Islet precursor cell (in vitro differentiated cells): ENCODE results near the gene TSHZ3.

Experiments
- DNase-seq: peaks from one replicate; pipeline ENCODE4 v3.0.0-alpha.2; 2018

The TSHZ3 gene

DNA sequence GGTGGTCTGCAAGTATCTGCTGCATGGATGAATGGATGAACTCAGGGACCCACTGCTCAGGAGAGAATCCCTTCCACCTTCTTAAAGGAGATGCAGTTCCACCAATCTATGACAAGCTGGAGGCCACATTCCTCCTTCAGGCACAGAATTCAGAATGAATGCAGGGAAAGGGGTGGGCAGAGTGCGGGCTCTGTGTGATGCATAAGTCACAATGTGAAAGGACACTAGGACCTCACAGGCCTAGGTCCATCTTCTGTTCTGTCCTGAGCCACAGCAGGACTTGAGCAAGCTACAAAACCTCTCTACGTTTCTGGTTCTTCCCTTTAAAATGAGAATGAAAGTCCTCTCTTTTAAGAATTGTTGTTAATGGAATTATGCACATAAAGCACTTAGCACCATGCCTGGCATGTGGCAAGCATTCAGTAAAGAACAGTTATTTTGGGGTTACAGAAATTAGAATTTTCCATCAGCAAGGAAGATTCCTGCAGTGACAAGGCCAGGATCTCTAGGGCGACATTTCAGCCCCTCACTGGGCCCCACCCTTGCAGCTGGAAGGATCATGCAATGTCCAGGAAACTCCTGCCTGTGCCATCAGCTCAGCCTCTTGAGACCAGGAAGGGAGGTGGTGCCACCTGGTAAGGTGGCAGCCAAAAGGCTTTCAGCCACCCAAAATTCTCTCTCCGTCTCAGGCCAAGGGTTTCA is 38.7 kb downstream of the TSHZ3 start:
- DNase-seq = no peak

DNA sequence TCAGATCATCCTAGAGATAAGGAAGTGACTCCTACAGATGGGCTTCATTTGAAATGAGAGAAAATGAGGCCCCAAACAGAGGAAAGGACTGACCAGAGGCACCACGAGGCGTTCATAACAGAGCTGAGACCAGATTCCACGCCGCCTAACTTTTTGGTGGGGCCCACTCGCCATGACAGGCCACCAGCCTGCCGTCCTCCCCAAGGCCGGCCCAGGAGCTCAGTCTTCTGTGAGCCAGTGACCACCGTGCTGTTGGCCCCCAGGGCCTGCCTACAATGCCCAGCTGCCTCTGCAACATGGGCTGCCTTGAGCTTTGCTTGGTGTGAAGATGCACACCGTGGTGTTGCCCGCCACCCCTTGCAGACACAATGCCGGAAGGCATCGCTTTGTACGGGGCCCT is 40.5 kb downstream of the TSHZ3 start:
- no peak for DNase-seq

DNA sequence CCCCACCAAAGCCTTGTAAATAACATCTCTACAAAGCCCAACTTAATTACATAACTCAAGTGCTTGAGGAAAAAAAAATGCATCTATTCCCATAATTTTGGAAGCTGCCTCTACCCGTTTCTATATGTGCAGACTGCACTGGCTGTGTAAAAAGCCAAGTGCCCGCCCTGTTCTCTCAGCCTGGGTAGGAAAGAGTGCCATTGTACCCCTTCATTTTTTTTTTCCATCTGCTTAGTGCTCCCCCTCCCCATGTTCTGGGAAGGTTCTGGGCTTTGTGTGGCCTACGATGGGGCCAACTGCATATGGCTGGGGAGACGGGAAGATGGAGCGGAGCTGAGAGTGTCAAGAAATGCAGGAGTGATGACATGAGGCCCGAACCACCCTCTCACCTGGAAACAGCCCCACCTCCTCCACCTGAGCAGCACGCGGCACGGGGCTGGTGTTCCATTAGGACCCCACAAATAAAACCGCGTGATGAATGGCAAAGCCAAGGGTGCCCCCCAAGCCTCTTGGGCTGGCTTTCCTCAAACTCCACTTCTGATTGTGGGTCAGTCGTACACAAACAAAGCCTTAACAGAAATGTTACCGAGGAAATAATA is 42.1 kb downstream of the TSHZ3 start:
- DNase-seq = no peak

DNA sequence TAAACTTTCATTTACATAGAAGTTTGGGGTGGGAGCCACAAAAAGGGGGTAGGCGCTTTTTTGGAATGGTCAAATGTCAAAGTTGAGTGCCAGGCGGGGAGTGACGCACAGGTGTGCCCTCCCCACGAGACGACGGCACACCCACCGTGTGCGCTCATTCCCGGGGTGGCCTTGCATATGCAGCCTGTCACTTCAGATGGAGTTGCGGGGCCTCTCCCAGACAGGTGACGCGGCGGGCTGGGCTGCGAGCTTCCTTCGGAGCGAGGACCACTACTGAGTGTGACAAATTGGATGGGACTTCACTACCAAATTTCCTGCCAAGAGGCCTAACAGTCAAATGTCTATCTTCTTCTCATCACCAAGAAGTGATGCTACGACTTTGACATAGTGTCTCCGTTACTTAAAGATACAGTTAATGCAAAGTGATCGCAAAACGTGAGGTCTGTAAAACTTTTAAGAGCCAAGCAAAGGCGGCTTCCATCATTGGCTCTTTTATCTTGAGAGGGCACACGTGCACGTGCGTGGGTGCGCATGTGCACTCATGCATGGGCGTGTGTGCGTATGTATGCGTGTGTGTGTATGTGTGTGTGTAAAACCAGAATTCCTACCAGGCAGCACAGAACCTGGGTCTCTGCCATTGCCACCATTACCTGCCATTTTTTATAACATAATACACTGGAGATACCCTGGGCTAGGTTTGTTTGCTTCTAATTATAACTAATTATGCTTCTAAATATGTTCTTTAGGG is 43.1 kb downstream of the TSHZ3 start:
- no peak for DNase-seq

DNA sequence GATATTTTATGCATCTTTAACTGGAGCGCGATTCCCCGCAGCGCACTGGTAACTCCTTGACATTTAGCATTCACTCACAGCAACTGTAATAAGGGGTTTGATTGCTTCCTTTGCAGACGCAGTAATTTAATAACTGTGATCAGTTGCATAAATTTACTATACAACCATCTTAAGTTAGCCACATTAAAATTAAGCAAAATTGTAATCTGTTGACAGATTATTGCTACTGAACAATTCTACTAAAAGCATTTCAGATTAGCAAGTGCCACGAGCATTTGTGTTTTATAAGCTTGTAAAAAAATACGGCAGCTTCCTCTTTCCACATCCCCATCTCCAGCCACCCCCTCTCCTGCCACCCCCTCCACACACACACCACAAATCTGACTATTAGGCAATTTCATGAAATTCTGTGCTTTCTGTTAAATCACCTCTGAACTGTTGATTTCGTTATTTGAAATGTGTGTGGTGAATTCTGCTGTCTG is 44.4 kb downstream of the TSHZ3 start:
- DNase-seq = no peak

DNA sequence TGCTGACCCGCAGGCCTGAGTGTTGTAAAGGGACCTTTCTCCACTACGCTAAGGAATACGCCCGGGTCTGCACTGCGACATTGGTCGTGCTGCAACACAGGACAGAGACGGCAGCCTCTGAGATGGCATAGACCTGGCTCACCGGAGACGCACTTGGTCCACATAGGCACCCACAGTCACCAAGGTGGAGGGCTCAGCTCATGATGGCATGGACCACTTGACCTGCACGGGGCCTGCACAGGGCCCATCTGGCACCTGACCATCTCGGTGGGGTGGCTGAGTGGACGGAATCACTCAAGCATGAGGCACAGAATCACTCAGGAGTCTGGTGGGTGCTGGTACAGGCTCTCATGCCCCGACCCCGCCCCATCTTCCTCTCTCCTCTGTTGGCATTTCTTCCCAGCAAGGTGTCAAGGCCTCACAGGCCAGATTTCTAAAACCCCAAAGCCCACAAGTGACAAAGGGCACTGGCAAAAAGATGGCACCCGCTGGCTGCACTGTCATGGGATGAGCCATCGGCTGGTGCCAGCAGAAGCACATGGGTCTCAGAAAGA is 45.9 kb downstream of the TSHZ3 start:
- DNase-seq = no peak

DNA sequence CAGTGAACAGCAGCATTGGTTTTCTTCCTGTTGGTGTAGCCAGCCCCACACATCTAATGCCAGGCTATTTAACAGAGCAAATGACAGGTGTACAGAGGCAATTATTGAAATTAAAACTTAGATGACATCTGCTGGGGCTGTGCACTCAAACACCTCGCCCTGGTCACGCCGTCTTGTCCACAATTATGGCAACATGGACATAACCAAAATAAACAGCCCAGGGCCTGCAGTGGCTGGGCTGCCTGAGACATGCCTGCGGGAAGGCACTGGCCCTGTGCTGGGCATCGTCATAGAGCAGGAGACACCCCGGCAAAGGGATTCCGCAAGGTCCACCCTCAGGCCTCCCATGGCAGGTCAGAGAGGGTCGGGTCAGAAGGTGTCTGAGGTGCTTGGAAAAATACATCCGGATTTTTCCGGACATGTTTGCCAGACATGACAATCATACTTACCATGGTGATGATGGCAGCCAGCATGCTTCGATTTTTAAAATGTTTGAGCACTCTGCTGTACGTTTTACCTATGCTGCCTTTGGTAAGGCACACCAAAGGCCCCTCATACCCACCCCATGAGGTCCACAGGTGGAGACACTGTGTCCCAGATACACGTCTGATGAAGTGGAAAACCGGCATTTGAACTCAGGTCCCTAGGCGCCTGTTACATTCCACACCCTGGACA is 47.8 kb downstream of the TSHZ3 start:
- DNase-seq = no peak

DNA sequence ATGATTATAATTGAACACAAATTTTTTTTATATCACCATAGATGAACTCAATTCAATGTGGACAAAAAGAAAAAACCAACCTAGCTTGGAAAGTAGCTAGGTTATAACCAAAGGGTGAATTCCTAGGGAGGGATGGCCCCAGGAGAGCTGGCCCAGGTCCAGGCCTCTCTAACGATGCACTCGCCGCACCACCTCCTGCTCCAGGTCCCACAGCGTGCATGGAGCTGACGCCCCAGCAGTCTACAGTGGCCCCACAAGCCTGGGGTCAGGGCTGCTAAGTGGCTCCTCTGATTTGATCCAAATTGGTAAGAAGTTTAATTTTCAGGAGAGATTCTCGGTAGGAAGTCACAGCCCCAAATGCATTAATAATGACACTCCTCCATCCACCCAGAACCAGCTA is 48.8 kb downstream of the TSHZ3 start:
- DNase-seq = no peak

DNA sequence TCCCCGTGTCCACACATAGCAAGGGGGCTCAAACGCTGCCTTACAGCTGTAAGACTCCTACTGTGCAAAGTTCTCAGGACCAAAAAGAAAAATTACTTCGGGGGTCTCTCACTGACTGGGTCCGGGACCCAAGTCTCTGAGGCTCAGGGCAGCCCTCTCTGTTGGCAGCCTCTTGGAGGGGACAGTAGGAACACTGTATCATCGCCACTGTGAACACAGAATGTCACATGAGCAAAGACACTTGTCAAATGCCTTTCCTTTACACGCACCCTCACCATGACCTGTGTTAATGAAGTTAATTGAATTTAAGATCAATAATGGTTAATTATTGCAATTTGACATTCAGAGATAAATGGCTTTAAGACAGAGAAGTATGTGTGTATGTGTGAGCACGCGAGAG is 49.6 kb downstream of the TSHZ3 start:
- no peak for DNase-seq

DNA sequence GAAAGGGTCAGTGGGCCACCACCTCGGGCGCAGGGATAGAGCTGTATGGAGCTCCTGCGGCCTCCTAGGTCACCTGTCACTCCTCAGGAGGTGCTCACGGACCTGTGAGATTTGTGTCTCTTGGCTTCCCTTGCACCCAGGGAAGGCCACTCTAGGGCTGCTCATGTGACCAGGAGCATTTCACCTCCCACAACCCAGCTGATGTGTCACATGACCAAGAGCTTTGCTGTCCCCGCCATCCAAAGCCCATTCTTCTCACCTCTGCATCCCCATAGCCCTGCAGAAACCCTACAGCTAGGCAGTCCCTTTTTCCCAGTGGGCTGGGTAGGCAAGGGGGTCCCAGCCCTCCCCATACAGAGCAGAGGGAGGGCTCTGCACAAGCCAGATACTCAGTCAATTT is 51.2 kb downstream of the TSHZ3 start:
- DNase-seq = no peak

DNA sequence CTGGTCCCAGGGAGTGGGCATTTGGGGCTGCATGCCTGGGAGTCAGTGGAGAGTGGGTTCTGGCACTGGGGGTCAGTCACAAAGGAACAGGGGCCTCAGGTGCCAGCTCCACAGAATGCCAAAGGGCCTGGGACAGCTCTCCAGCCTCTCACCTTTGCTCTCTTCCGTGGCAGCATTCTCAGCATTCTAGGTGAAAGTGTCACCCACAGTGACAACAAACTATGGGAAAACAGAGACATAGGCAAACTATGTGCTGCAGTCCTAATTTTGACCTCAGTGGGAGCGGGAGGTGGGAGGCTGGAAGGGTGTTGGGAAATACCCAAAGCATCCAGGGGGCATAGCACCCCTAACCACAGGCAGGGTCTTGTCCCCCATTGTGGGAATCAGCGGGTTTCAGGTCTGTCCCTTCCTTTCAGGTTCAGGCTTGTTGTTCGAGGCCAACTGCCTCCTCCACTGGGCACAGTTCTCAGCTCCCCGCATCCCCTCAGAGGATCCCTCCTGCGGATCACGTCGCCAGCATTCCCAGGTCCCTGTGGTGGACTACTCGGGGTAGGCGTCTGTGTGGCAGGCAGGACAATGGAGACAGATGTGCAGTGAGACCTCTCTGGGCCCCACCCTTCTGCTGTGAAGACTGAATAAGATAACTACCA is 52.4 kb downstream of the TSHZ3 start:
- no peak for DNase-seq

DNA sequence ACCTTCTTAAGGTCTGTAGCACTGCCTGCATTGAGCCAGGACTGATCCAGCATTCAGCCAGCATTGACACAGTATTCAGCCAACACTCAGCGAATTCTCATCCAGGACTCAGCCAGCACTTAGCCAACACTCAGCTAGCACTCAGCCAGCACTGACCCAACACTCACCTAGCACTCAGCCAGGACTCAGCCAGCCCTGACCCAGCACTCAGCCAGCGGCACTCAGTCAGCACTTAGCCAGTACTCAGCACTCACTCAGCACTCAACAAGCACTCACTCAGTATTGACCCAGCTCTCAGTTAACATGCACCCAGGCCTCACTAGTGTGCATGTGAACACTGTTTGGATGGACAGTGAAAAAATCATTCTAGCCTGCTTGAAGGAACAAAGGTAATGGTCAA is 55.0 kb downstream of the TSHZ3 start:
- DNase-seq = no peak

DNA sequence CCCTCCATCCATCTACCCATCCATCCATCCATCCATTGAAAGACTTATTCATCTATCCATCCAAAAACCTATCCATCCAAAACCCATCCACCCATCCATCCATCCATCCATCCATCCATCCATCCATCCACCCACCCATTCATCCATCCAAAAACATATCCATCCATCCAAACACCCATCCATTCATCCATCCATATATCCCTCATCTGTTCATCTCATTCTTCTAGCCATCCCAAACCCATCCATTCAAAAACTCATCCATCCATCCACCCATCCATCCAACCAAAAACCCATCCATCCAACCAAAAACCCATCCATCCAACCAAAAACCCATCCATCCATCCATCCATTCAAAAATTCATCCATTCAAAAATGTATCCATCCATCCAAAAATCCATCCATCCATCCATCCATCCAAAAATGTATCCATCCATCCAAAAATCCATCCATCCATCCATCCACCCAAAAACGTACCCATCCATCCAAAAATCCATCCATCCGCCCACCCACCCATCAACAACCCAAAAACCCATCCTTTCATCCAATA is 56.5 kb downstream of the TSHZ3 start:
- DNase-seq = no peak

DNA sequence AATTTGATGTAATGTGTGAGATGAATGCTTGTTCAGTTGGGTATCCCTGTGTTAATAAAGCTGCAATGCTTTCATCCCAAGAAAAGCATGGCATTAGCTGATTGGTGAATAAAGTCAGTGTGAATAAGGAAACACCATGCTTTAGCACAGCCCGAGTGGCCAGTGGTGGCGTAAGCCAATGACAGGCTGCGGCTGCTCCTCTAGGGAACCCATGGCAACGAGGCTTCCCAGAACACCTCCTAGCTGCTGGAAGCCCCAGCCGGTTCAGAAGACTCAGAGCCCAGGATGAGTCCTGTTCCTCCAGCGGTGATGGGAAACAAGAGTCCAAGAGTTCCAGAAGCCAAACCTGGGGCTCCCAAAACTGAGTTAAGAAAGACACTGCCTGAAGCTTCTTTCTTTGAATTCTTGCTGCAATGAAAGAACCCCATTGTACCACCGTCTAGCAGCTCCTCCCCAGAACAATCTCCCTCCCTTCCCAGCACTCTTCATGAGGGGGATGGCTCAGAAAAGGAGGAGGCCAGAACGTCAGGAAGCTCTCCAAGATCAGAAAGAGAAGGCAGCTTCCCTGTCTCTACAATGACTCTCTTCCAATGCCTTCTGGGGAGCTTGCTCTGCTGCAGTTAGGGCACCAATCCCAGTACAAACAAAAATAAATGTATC is 58.2 kb downstream of the TSHZ3 start:
- no peak for DNase-seq

DNA sequence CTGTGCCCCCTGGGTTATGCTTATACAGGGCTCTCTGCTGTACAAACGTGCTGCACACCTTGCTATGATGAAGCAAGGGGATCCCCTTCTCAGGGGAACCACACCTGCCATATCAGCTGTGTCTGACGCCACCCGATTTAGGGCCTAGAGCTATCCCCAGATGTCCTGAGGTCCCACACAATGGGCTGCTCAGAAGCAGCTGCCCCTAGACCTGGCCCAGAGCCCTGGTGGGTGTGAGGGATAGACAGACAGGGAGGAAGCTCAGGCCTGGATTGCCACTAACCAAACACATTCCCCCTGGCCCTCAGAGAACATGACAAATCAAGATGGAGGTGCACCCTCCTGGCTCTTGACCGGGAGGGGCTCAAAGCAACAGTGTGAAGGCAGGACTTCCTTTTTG is 59.3 kb downstream of the TSHZ3 start:
- no peak for DNase-seq

DNA sequence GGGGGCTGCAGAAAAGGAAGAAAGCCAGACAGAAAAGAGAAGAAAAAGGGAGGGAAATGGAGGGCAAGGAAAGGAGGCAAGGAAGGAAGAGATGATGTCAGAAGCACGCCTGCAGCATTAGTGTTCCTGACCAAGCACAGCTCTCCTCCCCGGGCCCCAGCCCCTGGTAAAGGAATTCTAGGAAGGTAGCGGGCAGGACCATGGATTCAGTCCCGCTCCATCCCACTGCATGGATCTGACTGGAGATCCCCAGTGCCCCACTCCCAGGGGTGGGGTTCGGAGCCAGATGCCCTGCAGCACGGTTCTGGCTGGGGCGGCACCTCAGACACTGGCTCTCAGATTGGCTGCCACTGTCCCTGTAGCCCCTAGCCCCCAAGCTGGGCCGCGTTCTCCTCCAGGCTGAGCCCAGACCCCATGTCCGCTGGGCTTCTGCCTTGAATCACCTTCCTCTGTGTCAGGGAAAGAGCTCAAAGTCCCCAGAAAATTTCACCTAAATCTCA is 59.8 kb downstream of the TSHZ3 start:
- no peak for DNase-seq

DNA sequence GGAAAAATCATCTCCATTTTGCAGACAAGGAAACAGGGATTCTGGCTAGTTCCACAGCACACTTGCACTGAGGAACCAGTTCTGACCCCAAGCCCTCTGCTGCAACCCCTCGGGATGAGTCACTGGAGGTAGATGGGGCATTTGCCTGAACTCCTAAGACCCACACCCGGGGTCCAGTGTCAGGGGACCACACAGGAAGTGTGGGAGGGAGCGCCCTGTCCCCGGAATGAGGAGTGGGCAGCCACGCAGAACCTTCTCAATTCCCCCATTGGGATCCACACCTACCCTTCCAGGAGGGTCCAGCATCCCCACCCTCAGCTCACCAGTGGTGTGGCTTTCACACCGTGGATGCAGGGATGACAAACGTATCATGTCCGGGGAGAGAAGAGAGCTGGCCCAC is 62.7 kb downstream of the TSHZ3 start:
- DNase-seq = no peak

DNA sequence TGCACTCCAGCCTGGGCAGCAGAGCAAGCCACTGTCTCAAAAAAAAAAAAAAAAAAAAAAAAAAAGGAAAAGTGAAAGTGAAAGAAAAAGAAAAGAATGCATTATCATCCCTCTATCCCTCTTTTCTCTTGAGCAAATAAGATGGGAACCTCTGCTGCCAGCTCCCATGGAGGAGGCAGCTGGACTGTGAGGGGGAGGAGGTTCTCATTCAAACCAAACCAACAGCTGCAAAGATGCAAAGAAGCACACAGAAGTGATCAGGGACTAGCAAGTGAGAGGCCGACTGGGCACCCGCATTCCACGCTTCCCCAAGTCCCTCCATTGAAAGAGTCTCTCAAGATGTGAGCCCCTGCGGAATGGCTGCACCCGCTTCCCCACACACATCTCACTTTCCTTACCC is 63.5 kb downstream of the TSHZ3 start:
- no peak for DNase-seq

DNA sequence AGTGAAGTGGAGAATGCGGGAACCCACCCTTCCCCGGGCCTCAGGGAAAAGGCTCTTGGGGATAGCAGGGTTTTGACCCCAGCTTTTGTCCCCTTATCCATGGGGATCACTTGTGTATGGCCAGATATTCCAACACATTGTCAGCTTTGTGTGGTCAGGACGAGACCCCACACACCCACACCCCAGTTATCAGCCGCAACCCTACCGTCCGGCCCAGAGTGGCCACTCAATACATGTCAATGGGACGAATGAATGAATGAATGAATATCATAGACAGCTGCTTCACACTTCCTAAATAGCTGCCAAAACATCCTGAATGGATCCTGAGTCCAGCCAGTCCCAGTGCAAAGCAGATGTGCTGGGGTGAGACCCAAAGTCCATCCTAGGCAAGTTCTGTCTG is 64.6 kb downstream of the TSHZ3 start:
- no peak for DNase-seq

DNA sequence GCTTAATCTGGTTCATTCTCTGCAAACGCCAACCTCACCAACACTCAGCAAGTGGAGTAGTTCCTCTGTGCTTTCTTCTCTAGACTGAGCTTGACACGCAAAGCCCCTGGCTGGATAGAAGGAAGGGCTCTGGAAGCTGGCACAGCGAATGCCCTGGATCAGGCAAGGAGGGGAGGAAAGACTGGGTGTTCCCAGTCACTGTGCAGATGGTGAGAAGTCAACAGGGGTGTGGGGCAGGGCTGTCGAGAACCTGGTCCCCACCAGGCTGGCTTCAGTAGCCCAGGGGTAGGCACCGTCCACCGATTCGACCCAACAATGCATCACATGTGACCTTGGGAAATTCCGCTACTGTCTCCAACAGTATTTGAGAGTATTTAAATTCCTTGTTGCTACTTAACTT is 65.5 kb downstream of the TSHZ3 start:
- no peak for DNase-seq

DNA sequence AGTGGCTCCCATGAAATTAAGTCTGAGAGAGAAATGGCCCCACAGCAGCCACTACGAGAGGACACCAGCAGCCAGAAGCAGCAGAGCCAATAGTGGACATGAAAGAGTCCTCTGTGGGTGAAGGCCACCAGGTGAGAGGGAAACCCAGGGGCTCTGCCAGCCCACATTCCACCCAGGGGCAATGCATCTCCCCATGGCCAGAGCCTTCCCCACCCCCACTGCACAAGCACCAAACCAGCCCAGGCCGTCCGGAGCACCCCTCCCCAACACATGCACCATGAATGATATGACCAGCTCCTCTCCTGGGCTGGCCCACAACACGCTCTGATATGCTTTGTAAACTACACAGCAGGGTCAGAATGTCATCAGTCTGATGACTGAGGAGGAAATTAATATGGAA is 66.9 kb downstream of the TSHZ3 start:
- no peak for DNase-seq
